Measurements from ENCODE around the gene COL4A1. TPM values are rescaled to one million over a fixed set of nuclear protein-coding genes. Genes with fewer than 3 reads are reported as not detected.

Gene COL4A1
- total RNA-seq, 1 donor from 2014 or later = 105 TPM

DNA sequence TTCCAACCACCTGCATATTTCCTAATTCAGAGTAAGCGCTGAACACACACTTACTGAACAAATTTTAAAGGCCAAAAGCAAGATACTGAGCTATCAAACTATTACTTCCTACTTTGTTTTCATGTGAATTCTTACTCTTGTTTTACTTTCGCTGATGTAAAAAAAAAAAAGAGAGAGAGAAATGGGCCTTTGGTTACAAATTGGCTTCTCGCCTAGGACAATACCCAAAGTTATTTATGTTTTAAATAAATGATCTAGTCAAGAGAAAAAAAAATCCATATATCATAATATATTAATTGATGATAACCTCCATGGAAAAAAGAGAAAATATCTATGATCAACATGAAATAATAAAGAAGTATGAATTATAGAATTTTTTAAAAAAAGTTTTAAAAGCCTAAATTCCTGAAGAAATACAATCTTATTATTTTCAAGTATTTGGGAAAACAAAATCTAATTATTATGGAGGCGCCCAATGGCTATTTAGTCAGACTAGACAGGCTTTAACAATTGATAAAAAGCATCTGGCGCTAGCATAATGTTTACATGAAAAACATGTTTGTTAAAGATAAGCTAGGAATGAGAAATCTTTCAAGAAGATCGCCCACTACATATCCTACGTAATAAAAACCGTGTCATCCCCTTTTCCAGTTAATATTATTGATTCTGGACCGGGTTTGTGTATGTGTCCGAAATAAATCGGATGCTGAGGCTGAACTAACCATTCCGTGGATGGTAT, 9.0 kb downstream of the COL4A1 start:
- H3K79me2 ChIP-seq (ENCODE audit: low read depth) = peaks cover 63% of the 10 kb centered on the region
- Mint-ChIP-seq H3K36me3 (peaks cover 7% of the 10 kb centered on the region), H3K27ac (no peak overlapping the region), H3K4me1 (peaks cover 29% of the 10 kb centered on the region), H3K4me3 (no peak overlapping the region), H3K9me3 (peaks cover 4% of the 10 kb centered on the region), H3K27me3 (ENCODE audit: insufficient read depth, low read depth) (no peaks in the 10 kb centered on the region)
- H3K9me3 ChIP-seq (ENCODE audit: low read depth) = no peaks in the 10 kb centered on the region
- peaks cover 25% of the 10 kb centered on the region for H3K4me1 ChIP-seq
- H4K20me1 ChIP-seq (ENCODE audit: low read depth) = peaks cover 7% of the 10 kb centered on the region
- no peaks in the 10 kb centered on the region for H3K36me3 ChIP-seq
- H3K4me2 ChIP-seq = no peak overlapping the region
- no peaks in the 10 kb centered on the region for H3F3A ChIP-seq (ENCODE audit: low read depth)
- no peak overlapping the region for H3K4me3 ChIP-seq
- TF ChIP-seq, protein P1, sequence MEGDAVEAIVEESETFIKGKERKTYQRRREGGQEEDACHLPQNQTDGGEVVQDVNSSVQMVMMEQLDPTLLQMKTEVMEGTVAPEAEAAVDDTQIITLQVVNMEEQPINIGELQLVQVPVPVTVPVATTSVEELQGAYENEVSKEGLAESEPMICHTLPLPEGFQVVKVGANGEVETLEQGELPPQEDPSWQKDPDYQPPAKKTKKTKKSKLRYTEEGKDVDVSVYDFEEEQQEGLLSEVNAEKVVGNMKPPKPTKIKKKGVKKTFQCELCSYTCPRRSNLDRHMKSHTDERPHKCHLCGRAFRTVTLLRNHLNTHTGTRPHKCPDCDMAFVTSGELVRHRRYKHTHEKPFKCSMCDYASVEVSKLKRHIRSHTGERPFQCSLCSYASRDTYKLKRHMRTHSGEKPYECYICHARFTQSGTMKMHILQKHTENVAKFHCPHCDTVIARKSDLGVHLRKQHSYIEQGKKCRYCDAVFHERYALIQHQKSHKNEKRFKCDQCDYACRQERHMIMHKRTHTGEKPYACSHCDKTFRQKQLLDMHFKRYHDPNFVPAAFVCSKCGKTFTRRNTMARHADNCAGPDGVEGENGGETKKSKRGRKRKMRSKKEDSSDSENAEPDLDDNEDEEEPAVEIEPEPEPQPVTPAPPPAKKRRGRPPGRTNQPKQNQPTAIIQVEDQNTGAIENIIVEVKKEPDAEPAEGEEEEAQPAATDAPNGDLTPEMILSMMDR (IDR thresholded peaks at IDR 0.05) = no peak
- TF ChIP-seq EZH2 (IDR thresholded peaks at IDR 0.05) (no peak), EZH2phosphoT487 (IDR thresholded peaks at IDR 0.05) (no peak)
- no peak overlapping the region for H2AFZ ChIP-seq (replicated peaks)
- H3K27ac ChIP-seq = no peak overlapping the region
- no peak for DNase-seq (ENCODE audit: low spot score)
- H3K9ac ChIP-seq = no peak overlapping the region
- no peaks in the 10 kb centered on the region for H3K27me3 ChIP-seq

DNA sequence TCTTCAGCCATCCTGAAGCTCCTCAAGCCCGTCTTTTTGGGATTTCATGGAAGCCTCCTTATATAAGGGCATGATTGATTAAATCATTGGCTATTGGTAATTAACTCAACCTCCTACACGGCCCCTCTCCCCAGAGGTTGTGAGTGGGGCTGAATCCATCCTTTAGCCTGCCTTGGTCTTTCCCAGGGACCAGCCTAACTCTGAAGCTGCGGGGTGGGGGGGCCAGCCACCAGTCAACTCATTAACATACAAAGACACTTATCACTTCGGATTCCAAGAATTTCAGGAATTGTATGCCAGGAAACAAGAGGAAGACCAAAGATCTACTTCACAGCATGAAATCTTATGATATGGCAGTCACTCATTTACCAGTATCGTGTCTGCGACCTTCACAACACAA, 9.9 kb downstream of the COL4A1 start:
- Histone ChIP-seq H3K4me1 (peaks cover 25% of the 10 kb centered on the region), H3K9me3 (ENCODE audit: low read depth) (no peaks in the 10 kb centered on the region), H3K27ac (no peak overlapping the region), H4K20me1 (ENCODE audit: low read depth) (peaks cover 7% of the 10 kb centered on the region), H2AFZ (replicated peaks) (no peak overlapping the region), H3F3A (ENCODE audit: low read depth) (no peaks in the 10 kb centered on the region), H3K9ac (no peak overlapping the region), H3K4me2 (no peak overlapping the region), H3K36me3 (no peaks in the 10 kb centered on the region), H3K4me3 (no peak overlapping the region), H3K27me3 (no peaks in the 10 kb centered on the region), H3K79me2 (ENCODE audit: low read depth) (peaks cover 58% of the 10 kb centered on the region)
- no peak for TF ChIP-seq EZH2phosphoT487 (IDR thresholded peaks at IDR 0.05)
- TF ChIP-seq, protein P1 (IDR thresholded peaks at IDR 0.05) = no peak
- no peak for TF ChIP-seq EZH2 (IDR thresholded peaks at IDR 0.05)
- H3K27ac Mint-ChIP-seq = no peak overlapping the region
- H3K4me1 Mint-ChIP-seq = peaks cover 26% of the 10 kb centered on the region
- no peak overlapping the region for H3K4me3 Mint-ChIP-seq
- no peak for DNase-seq (ENCODE audit: low spot score)
- H3K27me3 Mint-ChIP-seq (ENCODE audit: insufficient read depth, low read depth) = no peaks in the 10 kb centered on the region
- peaks cover 11% of the 10 kb centered on the region for H3K36me3 Mint-ChIP-seq
- H3K9me3 Mint-ChIP-seq = peaks cover 4% of the 10 kb centered on the region

DNA sequence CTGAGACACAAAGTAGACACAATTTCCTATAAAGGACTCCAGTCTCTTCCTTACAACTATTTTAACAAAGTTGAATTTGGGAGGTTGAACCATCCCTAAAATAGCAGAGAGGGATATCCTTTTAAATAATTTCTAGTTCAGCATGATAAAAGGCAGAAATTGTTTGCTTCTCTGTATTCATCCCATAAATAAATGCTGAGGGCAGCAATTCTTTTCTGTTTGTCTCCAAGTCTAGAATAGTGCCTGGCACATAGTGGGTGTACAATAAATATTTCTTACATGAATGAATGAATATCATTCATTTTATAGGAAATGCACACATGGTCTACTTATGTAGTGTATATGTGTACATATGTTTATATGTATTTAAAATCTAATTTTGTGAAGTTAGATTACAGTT, 12.3 kb downstream of the COL4A1 start:
- Mint-ChIP-seq H3K9me3 (peaks cover 10% of the 10 kb centered on the region), H3K4me3 (no peak overlapping the region), H3K27ac (no peak overlapping the region), H3K4me1 (peaks cover 16% of the 10 kb centered on the region), H3K27me3 (ENCODE audit: insufficient read depth, low read depth) (peaks cover 2% of the 10 kb centered on the region), H3K36me3 (peaks cover 15% of the 10 kb centered on the region)
- no peaks in the 10 kb centered on the region for H3K9me3 ChIP-seq (ENCODE audit: low read depth)
- no peak for DNase-seq (ENCODE audit: low spot score)
- no peak overlapping the region for H2AFZ ChIP-seq (replicated peaks)
- no peaks in the 10 kb centered on the region for H3K27me3 ChIP-seq
- no peak overlapping the region for H3K27ac ChIP-seq
- H3K4me1 ChIP-seq = peaks cover 13% of the 10 kb centered on the region
- H3K9ac ChIP-seq = no peak overlapping the region
- H4K20me1 ChIP-seq (ENCODE audit: low read depth) = peaks cover 7% of the 10 kb centered on the region
- H3K4me2 ChIP-seq = no peak overlapping the region
- H3K79me2 ChIP-seq (ENCODE audit: low read depth) = peaks cover 41% of the 10 kb centered on the region
- no peaks in the 10 kb centered on the region for H3K36me3 ChIP-seq
- no peak overlapping the region for H3K4me3 ChIP-seq
- no peaks in the 10 kb centered on the region for H3F3A ChIP-seq (ENCODE audit: low read depth)
- TF ChIP-seq EZH2 (IDR thresholded peaks at IDR 0.05) = no peak
- no peak for TF ChIP-seq EZH2phosphoT487 (IDR thresholded peaks at IDR 0.05)
- TF ChIP-seq, protein P1 (IDR thresholded peaks at IDR 0.05) = no peak

All from neural progenitor cell (in vitro differentiated cells).